Placental pericyte (primary cell): ENCODE data around the gene VAPB. TPM values are rescaled to one million over a fixed set of nuclear protein-coding genes. Genes with fewer than 3 reads are reported as not detected.

ENCODE experiments used
- total RNA-seq: library from RNA; depleted of rRNA; stranded (reverse); fragments of >200 nt; gene quantifications from 2 replicates; pipeline ENCODE4 v1.2.3, GENCODE V29; 2012

VAPB gene
- total RNA-seq = 10.3 and 14.9 TPM in 2 replicates

GRCh38 chr20:58388882-58389323 is at the start of gene VAPB:
Gene VAPB (plus strand): TSS chr20:58389229. CDS start chr20:58389460, 231 bp downstream.

Other genes starting within 250 kb of the VAPB start
- gene ANKRD60, start 160.6 kb upstream of the VAPB start, total RNA-seq = not detected in 2 replicates
- 11.2 and 20.8 TPM in 2 replicates for gene RAB22A, start 79.5 kb upstream of the VAPB start, total RNA-seq
- 3.5 and 30.2 TPM in 2 replicates for gene APCDD1L, start 126.2 kb downstream of the VAPB start, total RNA-seq